MM.1S (cell line): ENCODE results near the gene NME4.

Experiments
- DNase-seq: peaks from one replicate; pipeline ENCODE4 v3.0.0-alpha.2; 2015
- H2AFZ ChIP-seq: fragments of 300-600 bp; sonication (generic); 2 replicates; pipeline ENCODE4 v1.6.0; 2016; ENCODE audit warnings: antibody characterized with exemption, low read length
- H3F3A ChIP-seq: fragments of 300-600 bp; sonication (generic); 2 replicates; pipeline ENCODE4 v1.6.1; 2016; ENCODE audit warnings: mild to moderate bottlenecking, antibody characterized with exemption, low read length, moderate library complexity, mixed read lengths; ENCODE audit not compliant: insufficient read depth
- H3K27ac ChIP-seq: fragments of 300-600 bp; sonication (generic); 2 replicates; pipeline ENCODE4 v1.5.1; 2016; ENCODE audit warnings: mild to moderate bottlenecking, low read length
- H3K27me3 ChIP-seq: fragments of 300-600 bp; sonication (generic); replicated peaks from 2 replicates; pipeline ENCODE4 v1.6.0; 2016; ENCODE audit warnings: low read length; ENCODE audit not compliant: insufficient read depth
- H3K36me3 ChIP-seq: fragments of 300-600 bp; sonication (generic); replicated peaks from 2 replicates; pipeline ENCODE4 v1.6.1; 2016; ENCODE audit warnings: mild to moderate bottlenecking, low read length, mixed read lengths; ENCODE audit not compliant: insufficient read depth
- H3K4me1 ChIP-seq: fragments of 300-600 bp; sonication (generic); 2 replicates; pipeline ENCODE4 v1.6.1; 2016; ENCODE audit warnings: low read length, mixed read lengths
- H3K4me2 ChIP-seq: fragments of 300-600 bp; sonication (generic); 2 replicates; pipeline ENCODE4 v1.6.0; 2016; ENCODE audit warnings: low read depth, low read length
- H3K4me3 ChIP-seq: fragments of 300-600 bp; sonication (generic); 2 replicates; pipeline ENCODE4 v1.5.1; 2016; ENCODE audit warnings: low read length, mixed read lengths
- H3K79me2 ChIP-seq: fragments of 300-600 bp; sonication (generic); 2 replicates; pipeline ENCODE4 v1.6.1; 2016; ENCODE audit warnings: mixed run types, low read length, mixed read lengths
- H3K9ac ChIP-seq: fragments of 300-600 bp; sonication (generic); 2 replicates; pipeline ENCODE4 v1.6.1; 2016; ENCODE audit warnings: low read length, mixed read lengths
- H3K9me2 ChIP-seq: fragments of 300-600 bp; sonication (generic); replicated peaks from 2 replicates; pipeline ENCODE4 v1.6.1; 2016; ENCODE audit warnings: mild to moderate bottlenecking, low read length, mixed read lengths; ENCODE audit not compliant: insufficient read depth
- H3K9me3 ChIP-seq: fragments of 300-600 bp; sonication (generic); replicated peaks from 2 replicates; pipeline ENCODE4 v1.6.1; 2016; ENCODE audit warnings: mild to moderate bottlenecking, low read length, mixed read lengths; ENCODE audit not compliant: insufficient read depth
- H4K20me1 ChIP-seq: fragments of 300-600 bp; sonication (generic); 2 replicates; pipeline ENCODE4 v1.6.1; 2016; ENCODE audit warnings: mild to moderate bottlenecking, low read length, moderate library complexity, mixed read lengths; ENCODE audit not compliant: insufficient read depth
- CTCF ChIP-seq: fragments of 300-600 bp; sonication (generic); IDR thresholded peaks from 2 replicates; pipeline ENCODE4 v1.5.1; 2016; ENCODE audit warnings: antibody characterized with exemption, low read length, mixed read lengths
- EZH2 ChIP-seq: fragments of 300-600 bp; sonication (generic); optimal IDR thresholded peaks from 2 replicates; pipeline ENCODE3; 2017; ENCODE audit warnings: low read depth, mild to moderate bottlenecking, antibody characterized with exemption, low read length, mixed read lengths
- EZH2phosphoT487 ChIP-seq: fragments of 300-600 bp; sonication (generic); IDR thresholded peaks from 2 replicates; pipeline ENCODE4 v1.6.1; 2018; ENCODE audit warnings: antibody characterized with exemption, low read length

Gene NME4

GRCh38 chr16:401468-402348 lies 4.7 kb downstream of the NME4 start, which contains the start of gene DECR2:
DECR2 (plus strand) TSS chr16:401885; CDS start chr16:401964, 79 bp downstream.
- H3K4me2 ChIP-seq = peak within 1 kb of the TSS; percentile 94
- TF ChIP-seq CTCF = peak; percentile 37
- TF ChIP-seq EZH2phosphoT487 = no peak
- no peak for TF ChIP-seq EZH2
- peak within 1 kb of the TSS; percentile 74 for H2AFZ ChIP-seq
- no peaks in the 10 kb centered on the region for H3K9me2 ChIP-seq
- no peaks in the 10 kb centered on the region for H3K9me3 ChIP-seq
- H4K20me1 ChIP-seq = no peaks in the 10 kb centered on the region
- peak within 1 kb of the TSS; percentile 67; the same call in 1 of the 2 replicates for H3K27ac ChIP-seq
- no peaks in the 10 kb centered on the region for H3K36me3 ChIP-seq
- H3F3A ChIP-seq = peaks cover 25% of the 10 kb centered on the region
- peak within 1 kb of the TSS; percentile 94 for H3K4me3 ChIP-seq
- peaks cover 4% of the 10 kb centered on the region; the same call in 1 of the 2 replicates for H3K4me1 ChIP-seq
- H3K9ac ChIP-seq = peak within 1 kb of the TSS; percentile 75
- no peaks in the 10 kb centered on the region for H3K27me3 ChIP-seq
- peak; percentile 93 for DNase-seq
- peaks cover 16% of the 10 kb centered on the region for H3K79me2 ChIP-seq

- H3K9ac ChIP-seq = no peak overlapping the region
- no peak overlapping the region for H3K27ac ChIP-seq
- TF ChIP-seq EZH2phosphoT487 (no peak), EZH2 (no peak), CTCF (no peak)
- peaks cover 4% of the 10 kb centered on the region; the same call in 1 of the 2 replicates for H3K79me2 ChIP-seq
- H3K4me2 ChIP-seq = no peak overlapping the region
- no peak overlapping the region for H3K4me3 ChIP-seq
- H2AFZ ChIP-seq = no peak overlapping the region
- H4K20me1 ChIP-seq = no peaks in the 10 kb centered on the region
- no peaks in the 10 kb centered on the region for H3K9me2 ChIP-seq
- H3F3A ChIP-seq = peaks cover 16% of the 10 kb centered on the region; the same call in 1 of the 2 replicates
- no peak for DNase-seq
- peaks cover 4% of the 10 kb centered on the region; the same call in 1 of the 2 replicates for H3K4me1 ChIP-seq
- H3K27me3 ChIP-seq = no peaks in the 10 kb centered on the region
- H3K9me3 ChIP-seq = no peaks in the 10 kb centered on the region
- H3K36me3 ChIP-seq = no peaks in the 10 kb centered on the region
These were observed 8.0 kb downstream of the NME4 start for GRCh38 chr16:404971-405486.

- no peak for TF ChIP-seq EZH2
- Histone ChIP-seq H3K36me3 (no peaks in the 10 kb centered on the region), H2AFZ (no peak overlapping the region), H3K27me3 (no peaks in the 10 kb centered on the region), H3K9me2 (no peaks in the 10 kb centered on the region), H3K9me3 (no peaks in the 10 kb centered on the region), H3K4me3 (no peak overlapping the region), H3K4me1 (no peaks in the 10 kb centered on the region), H3K9ac (no peak overlapping the region), H3F3A (peaks cover 10% of the 10 kb centered on the region; the same call in 1 of the 2 replicates), H4K20me1 (no peaks in the 10 kb centered on the region), H3K79me2 (peaks cover under 1% of the 10 kb centered on the region; the same call in 1 of the 2 replicates), H3K4me2 (no peak overlapping the region), H3K27ac (no peak overlapping the region)
- no peak for DNase-seq
These were observed 8.8 kb downstream of the NME4 start for GRCh38 chr16:405548-406506.
